Muscle layer of duodenum (tissue), 2 donors: Measurements from ENCODE around the gene VIT.
"Not testable (repeated sequence)": the region's sequence is repeated elsewhere in the genome, so short reads cannot be mapped to it uniquely, and the experiment has no call there.

ENCODE experiments used
- H3K27ac ChIP-seq: one replicate; pipeline ENCODE4 v1.7.0; 2013; ENCODE audit warnings: mild to moderate bottlenecking, low read length
- H3K27me3 ChIP-seq: one replicate; pipeline ENCODE4 v1.7.0; 2013; ENCODE audit warnings: low read depth, mild to moderate bottlenecking, control low read depth, low read length
- H3K36me3 ChIP-seq, 2 donors: one replicate each; pipeline ENCODE4 v1.7.0; 2013; ENCODE audit warnings: low read length in 2 of 2, control low read depth in 1 of 2, mild to moderate bottlenecking in 1 of 2; ENCODE audit not compliant: insufficient read depth in 2 of 2, control insufficient read depth in 1 of 2
- H3K4me1 ChIP-seq, 2 donors: one replicate each; pipeline ENCODE4 v1.7.0; 2013; ENCODE audit warnings: low read length in 2 of 2, mild to moderate bottlenecking in 2 of 2, control low read depth in 1 of 2, moderate library complexity in 1 of 2; ENCODE audit not compliant: insufficient read depth in 2 of 2, control insufficient read depth in 1 of 2
- H3K4me3 ChIP-seq, 2 donors: one replicate each; pipeline ENCODE4 v1.7.0; 2013; ENCODE audit warnings: low read length in 2 of 2, low read depth in 1 of 2, mild to moderate bottlenecking in 1 of 2
- H3K9me3 ChIP-seq, 2 donors: one replicate each; pipeline ENCODE4 v1.7.0; 2013; ENCODE audit warnings: low read length in 2 of 2, control low read depth in 1 of 2, mild to moderate bottlenecking in 1 of 2; ENCODE audit not compliant: control insufficient read depth in 1 of 2
- donor health status: healthy.

VIT gene

DNA sequence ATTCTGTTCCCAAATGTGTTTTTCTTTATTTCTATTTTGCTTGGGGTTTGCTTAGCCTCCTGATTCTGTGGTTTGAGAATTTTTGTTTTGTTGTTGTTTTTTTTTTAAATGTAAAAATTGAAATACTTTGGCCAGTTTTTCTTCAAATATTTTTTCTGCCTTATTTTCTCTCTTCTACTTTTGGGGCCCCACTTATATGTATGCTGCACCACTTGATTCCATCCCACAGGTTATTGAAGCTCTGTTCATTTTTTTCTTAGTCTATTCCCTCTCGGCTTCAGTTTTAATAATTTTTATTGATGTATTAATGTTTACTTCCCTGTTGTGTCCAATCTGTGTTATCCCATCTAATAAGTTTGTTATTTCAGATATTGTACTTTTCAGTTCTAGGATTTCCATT lies 17.7 kb upstream of the VIT start:
- no peak overlapping the region for H3K4me3 ChIP-seq
- H3K9me3 ChIP-seq = peaks cover 0 to 4% of the 10 kb centered on the region in 2 donors
- H3K27ac ChIP-seq = no peak overlapping the region
- no peaks in the 10 kb centered on the region for H3K36me3 ChIP-seq
- no peaks in the 10 kb centered on the region for H3K27me3 ChIP-seq
- H3K4me1 ChIP-seq = no peaks in the 10 kb centered on the region

DNA sequence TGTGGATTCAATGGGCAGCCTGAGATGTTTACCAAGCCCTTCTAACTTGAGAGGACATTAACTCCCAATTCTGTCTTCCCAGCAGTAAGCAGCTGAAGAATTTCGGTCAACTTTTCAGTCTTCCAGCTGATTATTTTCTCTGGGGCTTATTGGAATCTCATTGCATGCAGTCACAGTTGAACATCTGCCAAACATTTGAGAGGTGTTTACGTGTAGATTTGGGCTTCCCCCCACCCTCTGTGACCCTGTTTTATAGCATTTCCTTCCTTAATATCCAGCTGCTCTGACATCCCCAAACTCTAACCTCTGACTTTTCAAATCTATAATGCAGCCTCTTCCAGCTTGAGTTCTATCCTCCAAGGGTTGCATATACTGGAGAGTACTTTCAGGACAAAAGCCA lies 16.5 kb upstream of the VIT start:
- no peaks in the 10 kb centered on the region for H3K27me3 ChIP-seq
- no peak overlapping the region for H3K27ac ChIP-seq
- H3K36me3 ChIP-seq = no peaks in the 10 kb centered on the region
- H3K4me3 ChIP-seq = no peak overlapping the region
- H3K4me1 ChIP-seq = no peaks in the 10 kb centered on the region
- peaks cover 0 to 4% of the 10 kb centered on the region in 2 donors for H3K9me3 ChIP-seq

DNA sequence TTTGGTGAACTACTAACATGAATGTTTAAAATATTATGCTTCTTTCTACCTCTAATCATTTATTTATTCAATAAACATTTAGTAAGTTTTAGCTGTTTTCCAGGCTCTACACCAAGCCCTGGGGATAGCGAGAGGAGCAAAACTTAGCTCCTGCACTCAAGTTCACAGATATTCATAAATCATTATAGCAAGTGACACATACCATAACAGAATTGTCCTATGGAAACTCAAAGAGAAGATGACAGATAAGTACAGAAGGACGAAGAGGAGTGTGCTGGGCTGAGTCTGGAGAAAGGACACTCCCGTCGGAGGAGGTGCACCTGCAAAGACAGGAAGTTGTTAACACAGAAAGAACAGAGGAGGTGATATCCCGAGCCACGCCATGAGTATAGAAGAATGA lies 13.9 kb upstream of the VIT start:
- H3K4me1 ChIP-seq = no peaks in the 10 kb centered on the region
- H3K27me3 ChIP-seq = no peaks in the 10 kb centered on the region

DNA sequence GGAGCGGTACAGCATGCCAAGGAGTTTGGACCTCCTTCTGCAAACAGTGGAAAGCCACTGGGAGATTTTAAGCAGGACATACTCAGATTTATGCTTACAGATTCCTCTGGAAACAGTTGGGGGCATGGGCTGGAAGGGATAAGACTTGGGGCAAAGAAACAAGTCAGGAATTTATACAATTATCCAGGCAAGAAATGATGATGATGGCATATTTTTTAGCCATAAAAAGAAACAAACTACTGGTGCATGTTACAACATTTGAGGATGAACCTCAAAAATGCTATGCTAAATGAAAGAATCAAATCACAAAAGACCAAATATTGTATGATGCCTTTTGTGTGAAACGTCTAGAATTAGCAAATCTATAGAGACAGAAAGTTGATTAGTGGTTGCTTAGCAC lies 13.5 kb upstream of the VIT start:
- Histone ChIP-seq H3K27me3 (no peaks in the 10 kb centered on the region), H3K4me1 (no peaks in the 10 kb centered on the region), H3K9me3 (peaks cover 0 to 4% of the 10 kb centered on the region in 2 donors), H3K4me3 (no peak overlapping the region), H3K36me3 (no peaks in the 10 kb centered on the region), H3K27ac (no peak overlapping the region)

More for the DNA sequence above, 13.9 kb upstream of the VIT start:
- Histone ChIP-seq H3K4me3 (no peak overlapping the region), H3K9me3 (peaks cover 0 to 4% of the 10 kb centered on the region in 2 donors), H3K36me3 (no peaks in the 10 kb centered on the region), H3K27ac (no peak overlapping the region)

DNA sequence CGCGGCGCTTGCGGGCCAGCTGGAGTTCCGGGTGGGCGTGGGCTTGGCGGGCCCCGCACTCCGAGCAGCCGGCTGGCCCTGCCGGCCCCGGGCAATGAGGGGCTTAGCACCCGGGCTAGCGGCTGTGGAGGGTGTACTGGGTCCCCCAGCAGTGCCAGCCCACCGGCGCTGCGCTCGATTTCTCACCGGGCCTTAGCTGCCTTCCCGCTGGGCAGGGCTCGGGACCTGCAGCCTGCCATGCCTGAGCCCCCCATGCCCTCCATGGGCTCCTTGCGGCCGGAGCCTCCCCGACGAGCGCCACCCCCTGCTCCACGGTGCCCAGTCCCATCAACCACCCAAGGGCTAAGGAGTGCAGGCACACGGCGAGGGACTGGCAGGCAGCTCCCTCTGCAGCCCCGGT lies 8.2 kb upstream of the VIT start:
- H3K9me3 ChIP-seq, H3K36me3 ChIP-seq, H3K27me3 ChIP-seq, H3K27ac ChIP-seq, H3K4me1 ChIP-seq, H3K4me3 ChIP-seq: not testable (repeated sequence)

DNA sequence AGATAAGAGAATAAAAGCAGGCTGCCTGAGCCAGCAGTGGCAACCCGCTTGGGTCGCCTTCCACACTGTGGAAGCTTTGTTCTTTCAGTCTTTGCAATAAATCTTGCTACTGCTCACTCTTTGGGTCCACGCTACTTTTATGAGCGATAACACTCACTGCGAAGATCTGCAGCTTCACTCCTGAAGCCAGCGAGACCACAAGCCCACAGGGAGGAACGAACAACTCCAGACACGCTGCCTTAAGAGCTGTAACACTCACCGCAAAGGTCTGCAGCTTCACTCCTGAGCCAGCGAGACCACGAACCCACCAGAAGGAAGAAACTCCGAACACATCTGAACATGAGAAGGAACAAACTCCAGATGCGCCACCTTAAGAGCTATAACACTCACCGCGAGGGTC lies 7.5 kb upstream of the VIT start:
- H3K36me3 ChIP-seq, H3K9me3 ChIP-seq, H3K27me3 ChIP-seq, H3K27ac ChIP-seq, H3K4me1 ChIP-seq, H3K4me3 ChIP-seq: not testable (repeated sequence)

DNA sequence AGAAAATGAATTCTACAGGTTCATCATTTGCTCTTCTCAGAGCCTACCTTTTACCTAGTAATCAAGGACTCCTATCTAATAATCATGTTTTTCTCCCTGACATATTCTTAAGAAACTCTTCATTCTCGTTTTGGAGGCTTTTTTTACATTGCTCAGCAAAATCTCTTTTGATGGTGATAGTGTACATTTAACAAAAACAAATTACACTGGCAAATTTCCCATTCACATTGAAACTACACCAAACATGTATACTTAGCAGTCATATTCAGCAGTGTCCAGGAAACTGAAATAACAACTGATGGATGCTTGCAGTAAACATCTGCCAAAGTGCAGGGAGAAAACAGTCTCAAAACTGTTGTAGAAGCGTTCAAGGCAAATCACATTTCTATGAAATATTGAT lies 4.4 kb upstream of the VIT start:
- H3K27me3 ChIP-seq = no peaks in the 10 kb centered on the region
- no peaks in the 10 kb centered on the region for H3K4me1 ChIP-seq
- no peak overlapping the region for H3K27ac ChIP-seq
- no peaks in the 10 kb centered on the region for H3K9me3 ChIP-seq
- no peak overlapping the region for H3K4me3 ChIP-seq
- no peaks in the 10 kb centered on the region for H3K36me3 ChIP-seq

DNA sequence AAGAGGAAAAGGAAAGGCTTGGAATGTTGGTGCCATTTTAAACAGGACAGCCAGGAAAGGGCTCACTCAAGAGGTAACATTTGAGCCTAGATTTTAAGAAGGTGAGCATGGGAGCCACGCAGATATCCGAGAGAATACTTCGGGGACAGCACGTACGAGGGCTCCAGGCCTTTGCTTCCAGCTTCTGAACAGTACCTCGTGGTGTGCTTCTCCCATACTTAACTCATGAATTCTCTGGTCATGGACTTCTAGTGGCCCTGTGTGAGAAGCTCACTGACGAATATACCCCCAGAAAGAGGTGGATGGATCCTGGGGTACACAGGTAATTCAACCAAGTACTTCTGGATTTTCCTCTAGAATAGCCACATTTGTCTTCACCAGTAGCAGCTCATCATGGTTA lies 2.7 kb upstream of the VIT start:
- Histone ChIP-seq H3K4me1 (no peaks in the 10 kb centered on the region), H3K27me3 (no peaks in the 10 kb centered on the region)

DNA sequence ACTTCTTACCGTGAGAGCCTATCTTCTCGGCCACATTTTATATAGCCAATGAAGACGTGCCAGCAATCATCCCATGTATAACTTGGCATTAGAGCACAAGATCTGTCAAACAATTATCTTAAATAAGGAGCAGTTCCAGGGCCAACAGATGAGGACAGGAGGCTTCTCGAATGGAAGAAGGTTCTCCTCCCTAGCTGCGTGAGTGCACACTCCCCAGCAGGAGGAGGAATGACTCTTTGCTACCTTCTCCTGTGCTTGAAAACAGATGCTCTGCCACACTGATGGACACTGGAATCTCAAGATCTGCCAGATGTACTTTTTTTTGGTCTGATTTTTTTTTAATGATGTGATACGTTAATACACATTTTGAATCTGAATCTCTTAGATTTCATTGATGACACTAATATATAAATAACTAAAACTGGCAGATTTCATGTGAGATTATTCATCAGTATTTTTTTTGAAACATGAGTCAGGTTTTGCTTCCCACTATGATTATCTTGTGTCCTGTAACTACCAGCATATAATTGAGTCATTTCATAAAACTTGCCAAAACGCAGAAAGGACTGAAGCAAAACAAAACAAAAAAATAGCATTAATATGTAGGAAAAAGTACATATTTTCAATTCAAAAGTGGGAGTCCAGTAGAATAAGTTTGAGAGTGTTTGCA lies 626 bp upstream of the VIT start:
- H3K36me3 ChIP-seq = no peaks in the 10 kb centered on the region
- no peaks in the 10 kb centered on the region for H3K4me1 ChIP-seq
- no peaks in the 10 kb centered on the region for H3K27me3 ChIP-seq
- H3K27ac ChIP-seq = no peak overlapping the region
- H3K4me3 ChIP-seq = no peak overlapping the region
- H3K9me3 ChIP-seq = no peaks in the 10 kb centered on the region

More for the DNA sequence above, 2.7 kb upstream of the VIT start:
- no peak overlapping the region for H3K27ac ChIP-seq
- no peaks in the 10 kb centered on the region for H3K9me3 ChIP-seq
- H3K36me3 ChIP-seq = no peaks in the 10 kb centered on the region
- H3K4me3 ChIP-seq = no peak overlapping the region

DNA sequence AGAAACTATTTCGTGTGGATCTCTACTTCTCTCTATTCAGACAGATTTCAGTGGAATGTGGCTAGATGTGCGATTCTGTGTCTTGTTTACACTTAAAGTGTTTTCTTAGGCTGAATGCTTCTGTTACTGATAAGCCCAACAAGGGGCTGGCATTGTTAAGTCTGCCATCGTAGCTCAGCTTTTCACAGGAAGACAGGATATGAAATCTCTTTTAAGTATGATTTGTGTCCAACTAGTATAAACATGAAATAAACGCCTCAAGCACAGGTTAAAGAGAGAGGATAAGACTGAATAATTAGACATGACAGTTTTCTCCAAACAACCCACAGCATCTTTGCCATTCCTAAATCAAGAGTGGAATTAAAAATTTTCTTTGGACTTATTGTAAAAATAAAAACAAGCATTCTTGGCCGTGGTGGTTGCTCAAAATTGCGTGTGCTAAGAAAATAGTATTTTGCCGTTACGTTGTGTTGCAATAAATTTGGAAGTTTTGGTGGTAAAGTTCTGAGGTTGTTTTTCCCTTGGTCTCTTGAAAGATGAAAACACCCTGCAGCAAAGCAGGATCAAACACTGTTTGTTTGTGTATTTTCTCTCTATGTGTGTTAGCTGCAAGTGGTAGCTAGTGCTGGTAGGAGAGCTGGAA lies 1.0 kb downstream of the VIT start:
- Histone ChIP-seq H3K4me3 (no peak overlapping the region), H3K27ac (no peak overlapping the region), H3K36me3 (no peaks in the 10 kb centered on the region), H3K27me3 (no peaks in the 10 kb centered on the region), H3K4me1 (no peaks in the 10 kb centered on the region), H3K9me3 (no peaks in the 10 kb centered on the region)

DNA sequence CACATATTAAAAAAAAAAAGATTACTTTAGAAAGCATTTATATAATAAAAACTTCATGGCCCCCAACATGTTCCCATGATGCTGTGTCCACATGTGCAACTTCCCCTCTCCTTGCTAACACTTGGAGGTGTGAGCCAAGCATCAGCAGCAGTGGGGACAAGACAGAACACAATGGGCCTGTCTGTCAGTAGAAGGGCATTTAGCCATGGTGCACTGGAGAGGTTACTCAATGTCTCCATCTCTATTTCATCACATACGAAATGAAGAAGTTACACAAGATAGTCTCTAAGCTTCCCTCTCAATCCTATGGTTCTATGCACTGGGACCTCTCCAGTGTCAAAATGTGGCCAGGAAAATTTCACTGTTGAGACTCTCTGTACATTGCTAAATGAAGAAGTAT lies 2.5 kb downstream of the VIT start:
- Histone ChIP-seq H3K36me3 (no peaks in the 10 kb centered on the region), H3K27ac (no peak overlapping the region), H3K9me3 (no peaks in the 10 kb centered on the region), H3K4me1 (no peaks in the 10 kb centered on the region), H3K4me3 (no peak overlapping the region), H3K27me3 (no peaks in the 10 kb centered on the region)

DNA sequence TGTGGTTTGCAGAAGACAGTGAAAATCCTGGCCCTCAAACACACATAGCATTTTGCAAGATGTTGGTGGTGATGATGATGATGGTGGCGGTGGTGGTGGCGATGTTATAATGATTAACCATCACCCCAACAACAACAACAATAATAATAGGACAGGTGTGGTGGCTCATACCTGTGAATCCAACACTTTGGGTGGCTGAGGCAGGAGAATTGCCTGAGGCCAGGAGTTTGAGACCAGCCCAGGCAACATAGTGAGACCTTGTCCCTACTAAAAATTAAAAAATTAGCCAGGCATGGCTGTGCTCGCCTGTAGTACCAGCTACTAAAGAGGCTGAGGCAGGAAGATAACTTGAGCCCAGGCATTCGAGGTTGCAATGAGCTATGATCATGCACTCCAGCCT lies 3.8 kb downstream of the VIT start:
- no peaks in the 10 kb centered on the region for H3K9me3 ChIP-seq
- H3K27me3 ChIP-seq = no peaks in the 10 kb centered on the region
- no peaks in the 10 kb centered on the region for H3K4me1 ChIP-seq
- no peak overlapping the region for H3K4me3 ChIP-seq
- no peak overlapping the region for H3K27ac ChIP-seq
- H3K36me3 ChIP-seq = no peaks in the 10 kb centered on the region
